Measurements from ENCODE around the gene TGFB1. TPM values are rescaled to one million over a fixed set of nuclear protein-coding genes. Genes with fewer than 3 reads are reported as not detected.

Gene TGFB1
- total RNA-seq, 1 experiment from 2014 or later: 30.1 TPM

GRCh38 chr19:41398050-41398418 lies 44.3 kb upstream of the TGFB1 start:
- H3K4me2 ChIP-seq (ENCODE audit: insufficient read depth, insufficient read length, low read length): peak overlapping the region; percentile 83
- no CpG with 5 or more reads among the region's 5 CpGs for WGBS (ENCODE audit: extremely low coverage, insufficient read length, low lambda C conversion rate)

More at GRCh38 chr19:41398050-41398418, 44.3 kb upstream of the TGFB1 start:
- no peaks in the 10 kb centered on the region for H3K27me3 ChIP-seq (ENCODE audit: insufficient read depth, low read length)
- no peak overlapping the region for H2BK5ac ChIP-seq (ENCODE audit: insufficient read length, low read length)
- no peak overlapping the region for H3K18ac ChIP-seq (ENCODE audit: insufficient read length, low read depth, low read length)
- peak overlapping the region; percentile 97 for H3K9ac ChIP-seq (ENCODE audit: extremely low read depth, insufficient read length, low read length)
- no peak overlapping the region for H4K91ac ChIP-seq (ENCODE audit: insufficient read length, low read depth, low read length)
- no peak overlapping the region for H2BK15ac ChIP-seq (ENCODE audit: low read depth, low read length)
- no peak overlapping the region for H2BK20ac ChIP-seq (ENCODE audit: low read depth, low read length, poor library complexity, severe bottlenecking)
- no peaks in the 10 kb centered on the region; the same call in 1 of the 2 replicates for H3K27me3 Mint-ChIP-seq (ENCODE audit: low read depth)
- peaks cover 0 to 12% (median 0%) of the 10 kb centered on the region in 3 experiments; a peak in 4 of 7 replicates for H3K36me3 Mint-ChIP-seq (ENCODE audit: insufficient read depth in 1 of 3, low read depth in 3 of 3)
- no peak overlapping the region for H2BK12ac ChIP-seq (ENCODE audit: insufficient read length, low read depth, low read length)
- H3K23me2 ChIP-seq (ENCODE audit: insufficient read length, low read depth, low read length, poor library complexity, severe bottlenecking): peaks cover 9% of the 10 kb centered on the region
- H3K27ac Mint-ChIP-seq: peak overlapping the region; percentile 100
- no peaks in the 10 kb centered on the region for H4K20me1 ChIP-seq (ENCODE audit: control insufficient read depth, insufficient read depth, insufficient read length)
- peaks cover 6% of the 10 kb centered on the region for H3K79me1 ChIP-seq (ENCODE audit: insufficient read depth, low read depth, low read length, poor library complexity, severe bottlenecking)
- H4K8ac ChIP-seq (replicated peaks; ENCODE audit: insufficient read length, low read depth, low read length): no peak overlapping the region
- DNase-seq: no peak
- H3K4ac ChIP-seq (ENCODE audit: low read depth, low read length): no peak overlapping the region
- peak overlapping the region; percentile 98 to 99 for H3K4me3 Mint-ChIP-seq
- no peak for TF ChIP-seq CTCF (conservative IDR thresholded peaks at IDR 0.05)
- H3K23ac ChIP-seq (ENCODE audit: insufficient read length, low read depth, low read length): no peak overlapping the region
- H3K4me1 ChIP-seq (ENCODE audit: insufficient read depth, low read length): no peaks in the 10 kb centered on the region
- H3K56ac ChIP-seq (ENCODE audit: insufficient read length, low read depth, low read length): no peak overlapping the region
- H3K4me1 Mint-ChIP-seq: peaks cover 21 to 24% of the 10 kb centered on the region in 2 experiments
- no peak overlapping the region for H2AK5ac ChIP-seq (ENCODE audit: insufficient read length, low read length)
- no peak overlapping the region for H3K27ac ChIP-seq (ENCODE audit: insufficient read length, low read depth, low read length)
- H3K79me2 ChIP-seq (ENCODE audit: insufficient read depth, low read length): no peaks in the 10 kb centered on the region
- H3T11ph ChIP-seq (ENCODE audit: low read length): no peak overlapping the region
- no peak overlapping the region for H4K5ac ChIP-seq (ENCODE audit: insufficient read length, low read depth, low read length)
- no peaks in the 10 kb centered on the region for H3K9me3 ChIP-seq (ENCODE audit: control insufficient read depth, low read depth, low read length)
- no peaks in the 10 kb centered on the region; a peak in 1 of 5 replicates for H3K9me3 Mint-ChIP-seq
- H2AFZ ChIP-seq (ENCODE audit: low read length): peak overlapping the region; percentile 26
- no peak overlapping the region for H2BK120ac ChIP-seq (ENCODE audit: low read depth, low read length, poor library complexity, severe bottlenecking)
- H3K14ac ChIP-seq (ENCODE audit: insufficient read depth, low read length): no peak overlapping the region

All from H9 (cell line).